ENCODE results near the gene SYNPO2L.
"Not testable (repeated sequence)": the region's sequence is repeated elsewhere in the genome, so short reads cannot be mapped to it uniquely, and the experiment has no call there.

Gene SYNPO2L

DNA sequence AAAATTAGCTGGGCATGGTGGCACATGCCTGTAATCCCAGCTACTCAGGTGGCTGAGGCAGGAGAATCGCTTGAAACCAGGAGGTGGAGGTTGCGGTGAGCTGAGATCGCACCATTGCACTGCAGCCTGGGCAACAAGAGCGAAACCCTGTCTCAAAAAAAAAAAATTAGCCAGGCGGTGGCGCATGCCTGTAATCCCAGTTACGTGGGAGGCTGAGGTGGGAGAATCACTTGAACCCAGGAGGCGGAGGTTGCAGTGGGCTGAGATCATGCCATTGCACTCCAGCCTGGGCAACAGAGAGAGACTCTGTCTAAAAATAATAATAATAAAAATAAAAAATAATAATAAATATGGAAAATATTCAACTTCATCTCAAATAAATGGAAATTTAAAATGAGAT is 38.7 kb downstream of the SYNPO2L start:
- DNase-seq (ENCODE audit: low read depth), result not testable (repeated sequence)

DNA sequence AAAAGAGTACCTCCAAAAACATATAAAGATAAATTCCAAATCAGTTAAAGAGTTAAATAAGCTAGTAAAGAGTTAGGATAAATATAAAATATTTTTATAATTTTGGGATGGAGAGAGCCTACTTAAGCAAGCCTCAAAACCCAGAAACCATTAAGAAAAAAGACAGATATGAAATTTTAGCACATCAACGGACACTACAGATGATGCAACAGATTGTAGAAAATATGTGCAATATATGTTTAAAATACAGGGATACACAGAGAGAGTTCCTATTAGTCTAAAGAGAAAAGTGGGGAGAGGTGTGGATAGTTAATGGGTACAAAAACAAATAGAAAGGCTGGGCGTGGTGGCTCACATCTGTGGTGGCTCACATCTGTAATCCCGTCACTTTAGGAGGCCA is 41.1 kb downstream of the SYNPO2L start:
- DNase-seq (ENCODE audit: low read depth), result no peak

DNA sequence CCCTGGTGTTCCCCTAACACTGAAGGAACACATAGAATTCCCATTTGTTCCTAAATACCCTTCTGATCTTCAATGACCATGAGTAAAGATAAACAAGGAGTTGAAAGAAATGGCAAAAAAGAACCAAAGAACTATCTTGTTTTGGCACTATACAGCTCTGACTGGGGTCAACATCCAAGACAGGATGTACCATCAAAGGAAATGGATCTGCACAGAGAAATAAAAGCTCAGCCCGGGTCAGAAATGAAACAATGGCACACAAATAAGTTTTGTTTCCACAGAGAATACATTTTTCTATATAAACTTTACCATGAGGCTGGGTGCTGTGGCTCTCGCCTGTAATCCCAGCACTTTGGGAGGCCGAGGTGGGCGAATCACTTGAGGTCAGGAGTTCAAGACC is 46.7 kb downstream of the SYNPO2L start:
- DNase-seq (ENCODE audit: low read depth), result no peak

DNA sequence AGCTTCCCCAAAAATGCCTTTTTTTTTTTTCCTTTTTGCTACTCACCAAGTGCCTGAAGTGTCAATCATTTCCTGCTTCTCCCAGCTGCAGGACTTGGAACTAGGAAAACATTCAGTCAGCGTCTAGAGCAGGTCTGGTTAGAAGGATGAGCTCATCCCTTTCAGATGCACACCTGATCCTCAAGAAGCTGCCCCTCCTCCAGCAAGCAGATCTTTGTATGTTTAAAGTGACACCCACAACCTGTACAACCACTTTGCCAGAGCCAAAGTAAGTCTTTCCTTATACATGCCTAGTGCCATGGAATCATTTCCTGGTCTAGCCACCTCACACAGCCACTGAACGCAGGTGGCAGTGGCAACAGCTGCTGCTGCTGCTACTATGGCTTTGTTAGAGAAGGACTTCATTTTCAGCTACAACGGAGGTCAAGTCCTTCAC is 54.3 kb downstream of the SYNPO2L start:
- DNase-seq (ENCODE audit: low read depth), result no peak

GRCh38 chr10:73597346-73597745 is 58.5 kb downstream of the SYNPO2L start:
- no peak for DNase-seq (ENCODE audit: low read depth)

Measured in stimulated activated CD8-positive, alpha-beta memory T cell treated with anti-CD3 and anti-CD28 coated beads, Interleukin-15, amount 100 ng/mL, for 1 hour (primary cell).